MCF 10A (cell line): Measurements from ENCODE around the gene HSDL2. TPM values are rescaled to one million over a fixed set of nuclear protein-coding genes. Genes with fewer than 3 reads are reported as not detected.
"Not testable (repeated sequence)": the region's sequence is repeated elsewhere in the genome, so short reads cannot be mapped to it uniquely, and the experiment has no call there.

Experiments used
- BruUV-seq: library from RNA; stranded (reverse); fragments of 400-500 nt; replicated peaks from 2 replicates; lab custom pipeline; 2021; lab: Mats Ljungman, UMichigan
- CTCF ChIA-PET: fragments of 300-600 bp; sonication (Branson Sonifier 250); formaldehyde crosslinking; extraction: SDS; loops from one replicate; lab custom pipeline; 2021; ENCODE audit warnings: antibody characterized with exemption, inconsistent platforms; lab: Yijun Ruan, JAX
- POLR2A ChIA-PET: fragments of 300-600, 350-650 bp; sonication (Branson Sonifier 250); formaldehyde crosslinking; extraction: SDS; loops from one replicate; lab custom pipeline; 2020; ENCODE audit warnings: antibody characterized with exemption, inconsistent platforms; lab: Yijun Ruan, JAX
- DNase-seq: peaks from one replicate; pipeline ENCODE4 v3.0.0-alpha.2; 2018; ENCODE audit not compliant: unreplicated experiment
- H3K27ac Mint-ChIP-seq: one replicate; pipeline ENCODE4 v1.8.0; 2022; ENCODE audit warnings: mild to moderate bottlenecking, low read depth, mixed read lengths; ENCODE audit not compliant: unreplicated experiment
- H3K27me3 Mint-ChIP-seq: one replicate; pipeline ENCODE4 v1.8.0; 2022; ENCODE audit warnings: mixed read lengths; ENCODE audit not compliant: insufficient read depth, unreplicated experiment
- H3K36me3 Mint-ChIP-seq: one replicate; pipeline ENCODE4 v1.8.0; 2022; ENCODE audit warnings: mild to moderate bottlenecking, moderate library complexity, mixed read lengths; ENCODE audit not compliant: insufficient read depth, unreplicated experiment
- H3K4me1 Mint-ChIP-seq: one replicate; pipeline ENCODE4 v1.8.0; 2022; ENCODE audit warnings: mixed read lengths; ENCODE audit not compliant: insufficient read depth, unreplicated experiment
- H3K4me3 Mint-ChIP-seq: one replicate; pipeline ENCODE4 v1.8.0; 2022; ENCODE audit warnings: mild to moderate bottlenecking, moderate library complexity, mixed read lengths; ENCODE audit not compliant: unreplicated experiment
- H3K9me3 Mint-ChIP-seq: one replicate; pipeline ENCODE4 v1.8.0; 2022; ENCODE audit warnings: mixed read lengths; ENCODE audit not compliant: unreplicated experiment
- intact Hi-C: fragments of 100-400 bp; cut with micrococcal nuclease; formaldehyde crosslinking; loops from 2 replicates; pipeline ENCODE4 v1.14.1; 2022
- total RNA-seq: library from RNA; stranded (reverse); gene quantifications from 2 replicates; pipeline ENCODE4 v1.2.3, GENCODE V29; 2022
- TF ChIP-seq, protein P1 (sequence below): fragments of 200-600 bp; IDR thresholded peaks from one replicate; pipeline ENCODE4 v1.8.0; 2022; ENCODE audit warnings: antibody characterized with exemption, mild to moderate bottlenecking; ENCODE audit not compliant: unreplicated experiment

Gene HSDL2
- total RNA-seq, 1 experiment from 2014 or later, result 26.7 TPM

DNA sequence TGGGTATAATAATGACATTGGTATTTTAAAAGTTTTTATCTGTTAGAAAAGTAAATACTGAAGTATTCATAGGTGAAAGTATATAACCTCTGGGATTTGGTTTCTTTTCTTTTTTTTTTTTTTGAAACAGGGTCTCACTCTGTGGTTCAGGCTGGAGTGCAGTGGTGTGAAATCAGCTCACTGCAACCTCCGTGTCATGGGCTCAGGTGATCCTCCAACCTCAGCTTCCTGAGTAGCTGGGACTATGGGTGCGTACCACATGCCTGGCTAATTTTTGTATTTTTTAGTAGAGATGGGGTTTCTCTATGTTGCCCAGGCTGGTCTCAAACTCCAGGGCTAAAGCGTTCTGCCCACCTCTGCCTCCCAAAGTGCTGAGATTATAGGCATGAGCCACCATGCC is 7.2 kb downstream of the HSDL2 start:
- H3K27me3 Mint-ChIP-seq, result no peaks in the 10 kb centered on the region
- no peak for DNase-seq
- POLR2A ChIA-PET, result interaction anchor here (0.6 kb wide), 1 partner anchor 487 kb away, joined by 4 read pairs; no protein-coding TSS in a partner anchor
- H3K4me1 Mint-ChIP-seq, result peaks cover 11% of the 10 kb centered on the region
- CTCF ChIA-PET, result interaction anchor here (0.6 to 0.7 kb wide), 3 partner anchors 101 to 823 kb away, joined by 3 read pairs; no protein-coding TSS in a partner anchor
- H3K9me3 Mint-ChIP-seq, result no peaks in the 10 kb centered on the region
- intact Hi-C loops, result loop anchor here (10.0 kb wide), 1 partner anchor 518 kb away; no protein-coding TSS in a partner anchor
- peaks cover 17% of the 10 kb centered on the region for H3K36me3 Mint-ChIP-seq
- TF ChIP-seq, protein P1, sequence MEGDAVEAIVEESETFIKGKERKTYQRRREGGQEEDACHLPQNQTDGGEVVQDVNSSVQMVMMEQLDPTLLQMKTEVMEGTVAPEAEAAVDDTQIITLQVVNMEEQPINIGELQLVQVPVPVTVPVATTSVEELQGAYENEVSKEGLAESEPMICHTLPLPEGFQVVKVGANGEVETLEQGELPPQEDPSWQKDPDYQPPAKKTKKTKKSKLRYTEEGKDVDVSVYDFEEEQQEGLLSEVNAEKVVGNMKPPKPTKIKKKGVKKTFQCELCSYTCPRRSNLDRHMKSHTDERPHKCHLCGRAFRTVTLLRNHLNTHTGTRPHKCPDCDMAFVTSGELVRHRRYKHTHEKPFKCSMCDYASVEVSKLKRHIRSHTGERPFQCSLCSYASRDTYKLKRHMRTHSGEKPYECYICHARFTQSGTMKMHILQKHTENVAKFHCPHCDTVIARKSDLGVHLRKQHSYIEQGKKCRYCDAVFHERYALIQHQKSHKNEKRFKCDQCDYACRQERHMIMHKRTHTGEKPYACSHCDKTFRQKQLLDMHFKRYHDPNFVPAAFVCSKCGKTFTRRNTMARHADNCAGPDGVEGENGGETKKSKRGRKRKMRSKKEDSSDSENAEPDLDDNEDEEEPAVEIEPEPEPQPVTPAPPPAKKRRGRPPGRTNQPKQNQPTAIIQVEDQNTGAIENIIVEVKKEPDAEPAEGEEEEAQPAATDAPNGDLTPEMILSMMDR, result no peak
- no TSS peak for BruUV-seq
- no peak overlapping the region for H3K27ac Mint-ChIP-seq
- no peak overlapping the region for H3K4me3 Mint-ChIP-seq

- CTCF ChIA-PET, H3K9me3 Mint-ChIP-seq, H3K27ac Mint-ChIP-seq, DNase-seq, H3K4me1 Mint-ChIP-seq, H3K27me3 Mint-ChIP-seq, BruUV-seq, H3K4me3 Mint-ChIP-seq: not testable (repeated sequence)
- intact Hi-C loops, result loop anchor here (10.0 kb wide), 1 partner anchor 515 kb away; no protein-coding TSS in a partner anchor
- peaks cover 12% of the 10 kb centered on the region for H3K36me3 Mint-ChIP-seq
- POLR2A ChIA-PET, result interaction anchor here (2.4 kb wide), 1 partner anchor 10 kb away, joined by 10 read pairs; the partner anchor contains the start of gene HSDL2
Observed at GRCh38 chr9:112389897-112390296, 10.0 kb downstream of the HSDL2 start.

GRCh38 chr9:112391936-112392560 is 12.1 kb downstream of the HSDL2 start:
- H3K27me3 Mint-ChIP-seq, H3K9me3 Mint-ChIP-seq, H3K4me1 Mint-ChIP-seq, intact Hi-C loops, BruUV-seq, H3K4me3 Mint-ChIP-seq, DNase-seq, H3K36me3 Mint-ChIP-seq, H3K27ac Mint-ChIP-seq, CTCF ChIA-PET, POLR2A ChIA-PET: not testable (repeated sequence)

- H3K4me1 Mint-ChIP-seq, H3K27me3 Mint-ChIP-seq, intact Hi-C loops, CTCF ChIA-PET, H3K36me3 Mint-ChIP-seq, H3K9me3 Mint-ChIP-seq, BruUV-seq, H3K4me3 Mint-ChIP-seq, H3K27ac Mint-ChIP-seq: not testable (repeated sequence)
- POLR2A ChIA-PET, result interaction anchor here (0.7 kb wide), 1 partner anchor 14 kb away, joined by 3 read pairs; the partner anchor contains the start of gene HSDL2
- peak; percentile 33 for DNase-seq
Observed at GRCh38 chr9:112393146-112393545, 13.2 kb downstream of the HSDL2 start.

DNA sequence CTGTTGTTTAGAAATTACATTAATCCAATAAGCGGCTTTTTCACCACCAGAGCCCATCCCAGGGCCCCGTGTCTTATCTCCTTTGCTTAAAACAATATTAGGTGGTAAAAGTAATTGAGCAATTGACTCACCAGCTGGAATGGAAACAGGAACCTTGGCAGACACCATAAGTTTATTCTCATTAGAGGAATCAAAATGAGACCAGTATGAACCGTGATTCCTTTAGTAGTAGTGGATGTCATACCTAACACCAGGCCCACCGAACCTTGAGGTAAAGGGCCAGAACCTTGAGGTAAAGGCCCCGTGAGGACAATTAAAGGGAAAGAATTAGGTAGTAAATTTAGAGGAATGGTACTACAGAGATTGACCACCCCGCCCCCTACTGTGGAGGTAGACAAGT is 16.5 kb downstream of the HSDL2 start:
- TF ChIP-seq, protein P1, result no peak
- POLR2A ChIA-PET, result interaction anchor here (0.8 kb wide), 1 partner anchor 38 kb away, joined by 3 read pairs; no protein-coding TSS in a partner anchor
- DNase-seq, result no peak
- Mint-ChIP-seq H3K27ac (no peak overlapping the region), H3K4me3 (no peak overlapping the region), H3K9me3 (peaks cover 19% of the 10 kb centered on the region), H3K27me3 (no peaks in the 10 kb centered on the region), H3K4me1 (no peaks in the 10 kb centered on the region), H3K36me3 (no peaks in the 10 kb centered on the region)
- CTCF ChIA-PET, result no interaction called here
- BruUV-seq, result no TSS peak
- intact Hi-C loops, result no loop called here
